Head of caudate nucleus (tissue), 42 donors: ENCODE results near the gene KCNK5.
A peak's percentile ranks its signal among the peaks of the same experiment; 100 is the strongest.

Experiments
- DNase-seq, 42 donors: peaks; one replicate each; pipeline versions ENCODE4 v3.0.0 to v3.0.0-alpha.2; 2020 to 2021; ENCODE audit warnings: mixed read lengths in 7 of 42
- intact Hi-C: fragments of 100-400 bp; cut with DNase I; formaldehyde crosslinking; loops from one replicate; pipeline ENCODE4 v1.15.0; 2022

KCNK5 gene

GRCh38 chr6:39166189-39166911, 62.9 kb downstream of the KCNK5 start:
- intact Hi-C loops, result loop anchor here (2.0 kb wide), 1 partner anchor 136 kb away; no protein-coding TSS in a partner anchor
- peak; percentile 61 to 93 (median 84) for DNase-seq

GRCh38 chr6:39157511-39157910, 71.8 kb downstream of the KCNK5 start:
- intact Hi-C loops, result no loop called here
- DNase-seq, result no peak

GRCh38 chr6:39156801-39157200, 72.5 kb downstream of the KCNK5 start:
- DNase-seq, result no peak
- intact Hi-C loops, result no loop called here

DNA sequence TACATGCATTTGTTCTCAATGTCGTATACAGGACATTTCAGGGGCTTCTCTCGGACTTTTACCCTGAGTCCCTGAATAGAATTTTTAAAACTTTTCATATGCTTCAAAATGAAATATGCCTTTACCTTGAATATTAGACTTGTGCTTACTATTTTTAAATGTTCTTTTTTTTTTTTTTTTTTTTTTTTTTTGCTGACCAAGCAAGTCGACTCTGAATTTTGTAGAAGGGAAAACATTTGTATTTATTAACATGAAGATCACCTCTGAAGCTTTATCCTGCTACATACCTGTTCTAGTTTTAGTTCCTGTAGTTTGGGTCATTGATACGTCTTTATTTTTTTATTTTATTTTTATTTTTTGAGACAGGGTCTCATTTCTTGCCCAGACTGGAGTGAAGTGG, 74.6 kb downstream of the KCNK5 start:
- intact Hi-C loops, result no loop called here
- DNase-seq, result no peak

- DNase-seq, result no peak
Observed at GRCh38 chr6:39153766-39154397, 75.4 kb downstream of the KCNK5 start.

DNA sequence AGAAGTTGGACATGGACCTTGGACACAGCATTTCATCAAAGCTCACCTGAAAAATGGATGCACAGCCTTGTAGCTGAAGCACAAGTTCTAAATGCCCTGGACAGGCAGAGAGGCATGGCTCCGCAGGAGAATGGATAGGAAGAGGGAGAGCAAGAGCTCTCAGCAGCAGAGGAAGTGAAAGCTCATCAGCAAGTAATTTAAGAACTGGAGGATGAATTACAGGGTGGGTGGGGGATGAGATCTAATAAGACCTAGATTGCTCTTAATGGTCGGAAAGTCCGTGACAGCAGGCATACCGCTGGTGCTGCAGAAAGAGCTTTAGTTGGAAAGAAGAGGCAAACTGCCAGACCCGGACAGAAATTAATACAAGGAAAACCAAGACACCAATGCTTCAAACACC, 77.0 kb downstream of the KCNK5 start:
- intact Hi-C loops, result no loop called here
- DNase-seq, result no peak

More at GRCh38 chr6:39153766-39154397, 75.4 kb downstream of the KCNK5 start:
- intact Hi-C loops, result no loop called here

GRCh38 chr6:39151211-39151610, 78.1 kb downstream of the KCNK5 start:
- intact Hi-C loops, result no loop called here
- no peak for DNase-seq

DNA sequence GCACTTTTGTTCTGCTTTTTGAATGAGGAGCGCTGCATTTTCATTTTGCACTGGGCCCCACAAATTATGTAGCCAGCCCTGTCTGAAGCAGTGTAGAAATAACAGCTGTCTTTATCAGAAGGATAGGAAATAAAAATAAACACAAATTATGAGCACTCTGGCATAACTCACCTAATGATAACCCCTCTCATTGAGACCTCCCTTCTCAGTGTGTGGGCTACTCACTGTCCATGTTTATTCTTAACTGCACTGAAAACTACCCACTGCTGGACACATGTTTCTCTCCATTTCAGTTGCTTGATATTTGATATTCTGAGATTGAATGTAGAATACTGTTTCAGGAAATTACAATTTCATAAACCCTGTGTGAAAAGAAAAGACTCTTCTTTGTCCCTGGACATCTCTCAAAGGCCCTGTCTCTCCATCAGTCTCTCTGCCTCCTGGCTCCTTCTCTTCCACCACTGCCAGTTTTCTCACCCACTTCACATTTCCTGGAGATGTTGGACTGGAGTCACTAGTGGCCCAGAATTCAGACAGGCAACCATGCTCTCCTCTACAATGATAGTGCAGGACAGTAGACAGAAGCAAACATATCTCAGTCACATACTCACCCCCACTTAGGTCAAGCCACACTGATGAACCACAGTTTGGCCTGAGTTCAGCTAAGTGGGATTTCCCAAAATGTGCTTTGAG, 84.6 kb downstream of the KCNK5 start:
- intact Hi-C loops, result no loop called here
- DNase-seq, result no peak

DNA sequence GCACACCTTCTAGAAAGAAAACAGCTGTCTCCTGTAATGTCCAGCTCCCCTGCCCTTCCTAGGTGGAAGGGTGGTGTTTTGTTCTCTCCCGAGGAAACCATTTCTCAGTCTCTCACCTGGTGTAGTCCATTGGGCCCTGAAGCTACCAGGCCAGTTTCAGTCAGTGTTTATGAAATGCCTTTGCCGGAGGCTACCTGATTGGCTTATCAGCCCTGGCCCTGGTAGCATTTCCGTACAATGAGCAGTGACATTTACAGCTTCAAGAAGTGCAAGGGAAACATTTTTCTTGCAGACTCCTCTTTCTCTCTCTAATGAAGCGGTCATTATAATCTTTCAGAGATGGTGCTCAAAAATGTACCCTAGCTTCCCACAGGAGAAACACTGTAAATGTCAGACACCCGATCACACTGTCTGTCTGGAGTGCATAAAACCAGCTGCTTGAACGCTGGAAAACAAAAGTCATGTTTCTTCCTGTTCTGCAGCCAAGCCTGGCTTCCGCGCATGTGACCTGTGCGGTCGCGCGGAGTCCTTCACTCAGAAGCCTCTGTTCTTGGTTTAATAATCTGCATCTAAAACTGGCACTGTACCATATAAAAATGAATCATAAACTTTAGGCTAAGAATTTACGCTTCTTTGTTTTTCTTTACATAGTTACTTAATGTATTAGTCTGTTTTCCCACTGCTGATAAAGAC, 85.9 kb downstream of the KCNK5 start:
- DNase-seq, result no peak
- intact Hi-C loops, result no loop called here

- intact Hi-C loops, result no loop called here
- DNase-seq, result no peak
Observed at GRCh38 chr6:39140556-39141167, 88.6 kb downstream of the KCNK5 start.
